MG63 (cell line): ENCODE measurements around the gene CALCOCO1. TPM values are rescaled to one million over a fixed set of nuclear protein-coding genes. Genes with fewer than 3 reads are reported as not detected.
"Not testable (repeated sequence)": the region's sequence is repeated elsewhere in the genome, so short reads cannot be mapped to it uniquely, and the experiment has no call there.

ENCODE experiments used
- DNase-seq: peaks from one replicate; pipeline ENCODE4 v3.0.0-alpha.2; 2020
- H3K27me3 ChIP-seq: fragments of 250-450 bp; sonication (Bioruptor Pico); 2 replicates; pipeline ENCODE4 v1.5.1; 2020; ENCODE audit warnings: mild to moderate bottlenecking, moderate library complexity
- H3K36me3 ChIP-seq: fragments of 250-450 bp; sonication (Bioruptor Pico); 2 replicates; pipeline ENCODE4 v1.5.1; 2020; ENCODE audit warnings: mild to moderate bottlenecking, moderate library complexity
- H3K4me3 ChIP-seq: fragments of 250-450 bp; sonication (Bioruptor Pico); 2 replicates; pipeline ENCODE4 v1.5.1; 2020; ENCODE audit warnings: mild to moderate bottlenecking, moderate library complexity
- H3K9me3 ChIP-seq: fragments of 250-450 bp; sonication (Bioruptor Pico); 2 replicates; pipeline ENCODE4 v1.5.1; 2020; ENCODE audit warnings: mild to moderate bottlenecking, moderate library complexity
- total RNA-seq: library from RNA; depleted of rRNA; stranded (reverse); fragments of >200 nt; shearing (Covaris generic); gene quantifications from 2 replicates; pipeline ENCODE4 v1.2.3, GENCODE V29; 2014; ENCODE audit warnings: low replicate concordance

CALCOCO1 gene
- total RNA-seq, 1 experiment from 2014 or later, result 42.4 TPM

- DNase-seq, result no peak
- H3K4me3 ChIP-seq, result no peak overlapping the region
- H3K27me3 ChIP-seq, result no peaks in the 10 kb centered on the region
- H3K36me3 ChIP-seq, result no peaks in the 10 kb centered on the region
- H3K9me3 ChIP-seq, result no peaks in the 10 kb centered on the region
Observed at GRCh38 chr12:53720946-53721345, 6.3 kb downstream of the CALCOCO1 start.

GRCh38 chr12:53719649-53720048 lies 7.6 kb downstream of the CALCOCO1 start:
- Histone ChIP-seq H3K9me3 (no peaks in the 10 kb centered on the region), H3K4me3 (no peak overlapping the region), H3K36me3 (no peaks in the 10 kb centered on the region), H3K27me3 (no peaks in the 10 kb centered on the region)
- DNase-seq, result no peak

- H3K9me3 ChIP-seq, DNase-seq, H3K36me3 ChIP-seq, H3K27me3 ChIP-seq, H3K4me3 ChIP-seq: not testable (repeated sequence)
Observed at GRCh38 chr12:53718567-53718966, 8.7 kb downstream of the CALCOCO1 start.

GRCh38 chr12:53717319-53717718 lies 9.9 kb downstream of the CALCOCO1 start:
- no peaks in the 10 kb centered on the region for H3K36me3 ChIP-seq

GRCh38 chr12:53714004-53714403 lies 13.2 kb downstream of the CALCOCO1 start:
- DNase-seq, result no peak
- Histone ChIP-seq H3K36me3 (no peaks in the 10 kb centered on the region), H3K27me3 (peaks cover 3% of the 10 kb centered on the region), H3K9me3 (no peaks in the 10 kb centered on the region), H3K4me3 (no peak overlapping the region)

More at GRCh38 chr12:53717319-53717718, 9.9 kb downstream of the CALCOCO1 start:
- DNase-seq, result no peak
- Histone ChIP-seq H3K9me3 (no peaks in the 10 kb centered on the region), H3K27me3 (no peaks in the 10 kb centered on the region), H3K4me3 (no peak overlapping the region)

GRCh38 chr12:53713516-53713915 lies 13.7 kb downstream of the CALCOCO1 start:
- no peak for DNase-seq
- Histone ChIP-seq H3K9me3 (no peaks in the 10 kb centered on the region), H3K27me3 (peaks cover 8% of the 10 kb centered on the region), H3K36me3 (no peaks in the 10 kb centered on the region), H3K4me3 (no peak overlapping the region)

- DNase-seq, result no peak
- H3K27me3 ChIP-seq, result peaks cover 10% of the 10 kb centered on the region
- no peak overlapping the region for H3K4me3 ChIP-seq
- H3K9me3 ChIP-seq, result no peaks in the 10 kb centered on the region
- H3K36me3 ChIP-seq, result no peaks in the 10 kb centered on the region
Observed at GRCh38 chr12:53712059-53712643, 15.1 kb downstream of the CALCOCO1 start.

- H3K4me3 ChIP-seq, result no peak overlapping the region
- H3K27me3 ChIP-seq, result peaks cover 14% of the 10 kb centered on the region
- no peaks in the 10 kb centered on the region for H3K9me3 ChIP-seq
- no peak for DNase-seq
- no peaks in the 10 kb centered on the region for H3K36me3 ChIP-seq
Observed at GRCh38 chr12:53710091-53710490, 17.2 kb downstream of the CALCOCO1 start.

- H3K27me3 ChIP-seq, result peaks cover 14% of the 10 kb centered on the region
- H3K36me3 ChIP-seq, result no peaks in the 10 kb centered on the region
- no peak overlapping the region for H3K4me3 ChIP-seq
- H3K9me3 ChIP-seq, result no peaks in the 10 kb centered on the region
- no peak for DNase-seq
Observed at GRCh38 chr12:53709671-53710070, 17.6 kb downstream of the CALCOCO1 start.

GRCh38 chr12:53706080-53706479 lies 21.2 kb downstream of the CALCOCO1 start:
- DNase-seq, result no peak
- no peaks in the 10 kb centered on the region for H3K9me3 ChIP-seq
- H3K4me3 ChIP-seq, result no peak overlapping the region
- peaks cover 14% of the 10 kb centered on the region for H3K27me3 ChIP-seq
- H3K36me3 ChIP-seq, result no peaks in the 10 kb centered on the region

GRCh38 chr12:53703756-53704155 lies 23.5 kb downstream of the CALCOCO1 start:
- Histone ChIP-seq H3K27me3 (peaks cover 30% of the 10 kb centered on the region), H3K36me3 (no peaks in the 10 kb centered on the region), H3K9me3 (no peaks in the 10 kb centered on the region), H3K4me3 (no peak overlapping the region)
- no peak for DNase-seq

- Histone ChIP-seq H3K9me3 (no peaks in the 10 kb centered on the region), H3K36me3 (no peaks in the 10 kb centered on the region), H3K27me3 (peaks cover 31% of the 10 kb centered on the region), H3K4me3 (no peak overlapping the region)
- DNase-seq, result peak; percentile 70
Observed at GRCh38 chr12:53701518-53702264, 25.6 kb downstream of the CALCOCO1 start.

GRCh38 chr12:53700567-53700966 lies 26.7 kb downstream of the CALCOCO1 start:
- no peaks in the 10 kb centered on the region for H3K9me3 ChIP-seq
- H3K4me3 ChIP-seq, result no peak overlapping the region
- DNase-seq, result no peak
- H3K27me3 ChIP-seq, result peaks cover 31% of the 10 kb centered on the region
- no peaks in the 10 kb centered on the region for H3K36me3 ChIP-seq

GRCh38 chr12:53699678-53700025 lies 27.6 kb downstream of the CALCOCO1 start:
- Histone ChIP-seq H3K36me3 (no peaks in the 10 kb centered on the region), H3K27me3 (peaks cover 31% of the 10 kb centered on the region), H3K4me3 (no peak overlapping the region), H3K9me3 (no peaks in the 10 kb centered on the region)
- no peak for DNase-seq

GRCh38 chr12:53698948-53699677 lies 28.1 kb downstream of the CALCOCO1 start:
- Histone ChIP-seq H3K9me3 (no peaks in the 10 kb centered on the region), H3K27me3 (peaks cover 31% of the 10 kb centered on the region), H3K4me3 (no peak overlapping the region), H3K36me3 (no peaks in the 10 kb centered on the region)
- no peak for DNase-seq

GRCh38 chr12:53696655-53697331 lies 30.5 kb downstream of the CALCOCO1 start:
- Histone ChIP-seq H3K9me3 (no peaks in the 10 kb centered on the region), H3K36me3 (no peaks in the 10 kb centered on the region), H3K4me3 (no peak overlapping the region), H3K27me3 (peaks cover 31% of the 10 kb centered on the region)
- DNase-seq, result no peak

- Histone ChIP-seq H3K27me3 (peaks cover 31% of the 10 kb centered on the region), H3K9me3 (no peaks in the 10 kb centered on the region), H3K4me3 (no peak overlapping the region), H3K36me3 (no peaks in the 10 kb centered on the region)
- DNase-seq, result peak; percentile 50
Observed at GRCh38 chr12:53696285-53696654, 31.0 kb downstream of the CALCOCO1 start.
